Measurements from ENCODE around the gene DNER. TPM values are rescaled to one million over a fixed set of nuclear protein-coding genes. Genes with fewer than 3 reads are reported as not detected.

Gene DNER
- polyA plus RNA-seq, 3 donors = 0.12 to 0.20 (median 0.16) TPM

DNA sequence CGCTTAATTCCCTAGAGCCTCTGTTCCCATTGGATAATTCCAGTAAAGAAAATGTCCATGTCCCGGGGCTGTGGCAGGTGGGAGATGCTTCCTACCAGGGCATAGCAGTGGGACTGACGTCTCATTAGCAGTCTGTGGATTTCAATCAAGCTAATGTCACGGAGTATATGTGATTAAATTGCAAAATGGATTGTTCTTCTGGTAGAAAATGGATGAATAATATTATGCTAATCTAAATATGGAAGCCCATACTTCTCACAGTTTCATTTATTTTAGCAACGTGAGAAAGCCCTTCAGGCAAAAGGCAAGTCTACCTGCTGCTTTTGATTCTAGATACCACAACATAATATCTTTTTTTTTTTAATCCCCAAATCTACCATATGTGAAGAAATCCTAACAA lies 185.5 kb downstream of the DNER start:
- Histone ChIP-seq H3K27me3 (ENCODE audit: control insufficient read depth in 2 of 2, insufficient read depth in 2 of 2, low read length in 2 of 2) (no peaks in the 10 kb centered on the region), H3K27ac (ENCODE audit: low read depth in 1 of 2, low read length in 2 of 2) (no peak overlapping the region), H3K4me1 (ENCODE audit: control insufficient read depth in 1 of 2, insufficient read depth in 2 of 2, low read length in 2 of 2) (no peaks in the 10 kb centered on the region), H3K79me2 (ENCODE audit: insufficient read depth, low read length) (no peaks in the 10 kb centered on the region), H3K9me3 (replicated peaks in 1 of 2; ENCODE audit: control insufficient read depth in 1 of 2, insufficient read depth in 1 of 2, low read length in 2 of 2) (peaks cover 0 to 8% of the 10 kb centered on the region in 2 donors), H3K4me2 (replicated peaks; ENCODE audit: extremely low read depth, low read length, poor library complexity, severe bottlenecking) (no peak overlapping the region), H4K20me1 (ENCODE audit: insufficient read depth, low read length) (no peaks in the 10 kb centered on the region), H3K4me3 (replicated peaks in 1 of 3; ENCODE audit: low read depth in 2 of 3, low read length in 3 of 3) (no peak overlapping the region), H3K9ac (ENCODE audit: insufficient read depth, low read length, poor library complexity, severe bottlenecking) (no peak overlapping the region), H2AFZ (ENCODE audit: insufficient read depth, low read depth, low read length, poor library complexity, severe bottlenecking) (no peak overlapping the region), H3K36me3 (replicated peaks in 1 of 2; ENCODE audit: control insufficient read depth in 1 of 2, insufficient read depth in 2 of 2, low read length in 2 of 2) (no peaks in the 10 kb centered on the region)
- DNase-seq = no peak
- TF ChIP-seq, protein P1, sequence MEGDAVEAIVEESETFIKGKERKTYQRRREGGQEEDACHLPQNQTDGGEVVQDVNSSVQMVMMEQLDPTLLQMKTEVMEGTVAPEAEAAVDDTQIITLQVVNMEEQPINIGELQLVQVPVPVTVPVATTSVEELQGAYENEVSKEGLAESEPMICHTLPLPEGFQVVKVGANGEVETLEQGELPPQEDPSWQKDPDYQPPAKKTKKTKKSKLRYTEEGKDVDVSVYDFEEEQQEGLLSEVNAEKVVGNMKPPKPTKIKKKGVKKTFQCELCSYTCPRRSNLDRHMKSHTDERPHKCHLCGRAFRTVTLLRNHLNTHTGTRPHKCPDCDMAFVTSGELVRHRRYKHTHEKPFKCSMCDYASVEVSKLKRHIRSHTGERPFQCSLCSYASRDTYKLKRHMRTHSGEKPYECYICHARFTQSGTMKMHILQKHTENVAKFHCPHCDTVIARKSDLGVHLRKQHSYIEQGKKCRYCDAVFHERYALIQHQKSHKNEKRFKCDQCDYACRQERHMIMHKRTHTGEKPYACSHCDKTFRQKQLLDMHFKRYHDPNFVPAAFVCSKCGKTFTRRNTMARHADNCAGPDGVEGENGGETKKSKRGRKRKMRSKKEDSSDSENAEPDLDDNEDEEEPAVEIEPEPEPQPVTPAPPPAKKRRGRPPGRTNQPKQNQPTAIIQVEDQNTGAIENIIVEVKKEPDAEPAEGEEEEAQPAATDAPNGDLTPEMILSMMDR (IDR thresholded peaks at IDR 0.05) = no peak
- peaks cover 2 to 14% (median 8%) of the 10 kb centered on the region in 7 donors for H3K9me3 Mint-ChIP-seq
- no peak overlapping the region for H3K27ac Mint-ChIP-seq
- H3K36me3 Mint-ChIP-seq = no peaks in the 10 kb centered on the region
- no peak overlapping the region for H3K4me3 Mint-ChIP-seq
- H3K27me3 Mint-ChIP-seq (ENCODE audit: low read depth in 3 of 3) = peaks cover 2 to 3% (median 2%) of the 10 kb centered on the region in 3 donors
- intact Hi-C loops (cut with micrococcal nuclease) = no loop called here
- H3K4me1 Mint-ChIP-seq = no peaks in the 10 kb centered on the region
- WGBS (ENCODE audit: insufficient coverage) = 100% methylated on average over 1 of the region's 5 CpGs

DNA sequence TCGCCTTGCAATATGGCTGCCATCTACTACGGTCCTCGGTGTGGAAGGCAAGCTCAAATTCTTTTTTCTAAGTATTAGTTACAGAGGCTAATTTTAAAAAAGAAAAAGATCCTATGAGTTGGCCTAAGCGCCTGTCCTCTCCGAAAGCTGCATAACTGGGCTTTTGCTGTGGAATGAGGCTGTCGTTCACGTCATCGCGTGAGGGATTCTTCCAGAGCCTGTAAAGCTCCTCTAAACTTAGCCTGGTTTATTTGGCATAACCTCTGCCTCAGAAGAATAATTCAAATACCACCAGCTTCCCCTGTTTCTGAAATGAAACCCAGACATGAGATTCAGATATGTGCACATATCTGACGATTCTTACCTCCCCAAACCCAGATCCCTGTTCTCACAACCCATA lies 187.4 kb downstream of the DNER start:
- no peak overlapping the region for H2AFZ ChIP-seq (ENCODE audit: insufficient read depth, low read depth, low read length, poor library complexity, severe bottlenecking)
- no peak overlapping the region for H3K4me2 ChIP-seq (replicated peaks; ENCODE audit: extremely low read depth, low read length, poor library complexity, severe bottlenecking)
- Mint-ChIP-seq H3K4me1 (no peaks in the 10 kb centered on the region), H3K9me3 (peaks cover 0 to 12% (median 2%) of the 10 kb centered on the region in 7 donors), H3K4me3 (no peak overlapping the region), H3K27ac (no peak overlapping the region), H3K36me3 (no peaks in the 10 kb centered on the region), H3K27me3 (ENCODE audit: low read depth in 3 of 3) (peaks cover 2 to 3% (median 2%) of the 10 kb centered on the region in 3 donors)
- H3K9me3 ChIP-seq (replicated peaks in 1 of 2; ENCODE audit: control insufficient read depth in 1 of 2, insufficient read depth in 1 of 2, low read length in 2 of 2) = peaks cover 0 to 6% of the 10 kb centered on the region in 2 donors
- no peaks in the 10 kb centered on the region for H4K20me1 ChIP-seq (ENCODE audit: insufficient read depth, low read length)
- TF ChIP-seq, protein P1 (IDR thresholded peaks at IDR 0.05) = no peak
- H3K4me1 ChIP-seq (ENCODE audit: control insufficient read depth in 1 of 2, insufficient read depth in 2 of 2, low read length in 2 of 2) = no peaks in the 10 kb centered on the region
- H3K36me3 ChIP-seq (replicated peaks in 1 of 2; ENCODE audit: control insufficient read depth in 1 of 2, insufficient read depth in 2 of 2, low read length in 2 of 2) = no peaks in the 10 kb centered on the region
- intact Hi-C loops (cut with micrococcal nuclease) = no loop called here
- no peaks in the 10 kb centered on the region for H3K27me3 ChIP-seq (ENCODE audit: control insufficient read depth in 2 of 2, insufficient read depth in 2 of 2, low read length in 2 of 2)
- DNase-seq = no peak
- no peaks in the 10 kb centered on the region for H3K79me2 ChIP-seq (ENCODE audit: insufficient read depth, low read length)
- 96% methylated on average over 8 of the region's 10 CpGs for WGBS (ENCODE audit: insufficient coverage)
- no peak overlapping the region for H3K9ac ChIP-seq (ENCODE audit: insufficient read depth, low read length, poor library complexity, severe bottlenecking)
- no peak overlapping the region for H3K4me3 ChIP-seq (replicated peaks in 1 of 3; ENCODE audit: low read depth in 2 of 3, low read length in 3 of 3)
- H3K27ac ChIP-seq (ENCODE audit: low read depth in 1 of 2, low read length in 2 of 2) = no peak overlapping the region
